H9 (cell line): Measurements from ENCODE around the gene C13orf46. TPM values are rescaled to one million over a fixed set of nuclear protein-coding genes. Genes with fewer than 3 reads are reported as not detected.

Experiments used
- DNase-seq: peaks from one replicate; pipeline ENCODE4 v3.0.0-alpha.2; 2017
- H2AFZ ChIP-seq: one replicate; pipeline ENCODE4 v1.6.1; 2013; ENCODE audit warnings: mild to moderate bottlenecking, low read length, control low read depth, moderate library complexity
- H2AK5ac ChIP-seq: 2 replicates; pipeline ENCODE4 v1.6.1; 2013; ENCODE audit warnings: low read length, control low read depth, mixed read lengths; ENCODE audit not compliant: insufficient read length
- H2BK120ac ChIP-seq: one replicate; pipeline ENCODE4 v1.6.1; 2013; ENCODE audit warnings: low read depth, mild to moderate bottlenecking, low read length, control low read depth, inconsistent platforms; ENCODE audit not compliant: poor library complexity, severe bottlenecking
- H2BK12ac ChIP-seq: 2 replicates; pipeline ENCODE4 v1.6.1; 2013; ENCODE audit warnings: low read length, control low read depth, mixed read lengths, low read depth; ENCODE audit not compliant: insufficient read length
- H2BK15ac ChIP-seq: 2 replicates; pipeline ENCODE4 v1.6.1; 2013; ENCODE audit warnings: low read depth, low read length, control low read depth
- H2BK20ac ChIP-seq: one replicate; pipeline ENCODE4 v1.6.1; 2013; ENCODE audit warnings: low read depth, mild to moderate bottlenecking, low read length, control low read depth, inconsistent platforms; ENCODE audit not compliant: poor library complexity, severe bottlenecking
- H2BK5ac ChIP-seq: 2 replicates; pipeline ENCODE4 v1.6.1; 2013; ENCODE audit warnings: low read length, control low read depth, mixed read lengths; ENCODE audit not compliant: insufficient read length
- H3K14ac ChIP-seq: 2 replicates; pipeline ENCODE4 v1.6.1; 2013; ENCODE audit warnings: low read length, control low read depth; ENCODE audit not compliant: insufficient read depth
- H3K18ac ChIP-seq: 2 replicates; pipeline ENCODE4 v1.6.1; 2013; ENCODE audit warnings: low read depth, mild to moderate bottlenecking, mixed read lengths, low read length, control low read depth; ENCODE audit not compliant: insufficient read length
- H3K23ac ChIP-seq: 2 replicates; pipeline ENCODE4 v1.6.1; 2013; ENCODE audit warnings: low read length, control low read depth, mixed read lengths, low read depth; ENCODE audit not compliant: insufficient read length
- H3K23me2 ChIP-seq: 2 replicates; pipeline ENCODE4 v1.6.1; 2013; ENCODE audit warnings: low read depth, mild to moderate bottlenecking, mixed read lengths, low read length, control low read depth; ENCODE audit not compliant: insufficient read length, poor library complexity, severe bottlenecking
- H3K27ac ChIP-seq: 2 replicates; pipeline ENCODE4 v1.5.1; 2013; ENCODE audit warnings: low read length, control low read depth, mixed read lengths, low read depth; ENCODE audit not compliant: insufficient read length
- H3K27me3 ChIP-seq: 2 replicates; pipeline ENCODE4 v1.6.1; 2013; ENCODE audit warnings: low read length, control low read depth, inconsistent platforms; ENCODE audit not compliant: insufficient read depth
- H3K4ac ChIP-seq: 2 replicates; pipeline ENCODE4 v1.6.1; 2013; ENCODE audit warnings: low read depth, mild to moderate bottlenecking, control low read depth, inconsistent platforms, low read length, moderate library complexity
- H3K4me1 ChIP-seq: 2 replicates; pipeline ENCODE4 v1.6.1; 2013; ENCODE audit warnings: low read length, control low read depth, inconsistent platforms; ENCODE audit not compliant: insufficient read depth
- H3K4me2 ChIP-seq: 2 replicates; pipeline ENCODE4 v1.6.1; 2013; ENCODE audit warnings: low read length, control low read depth, mixed read lengths; ENCODE audit not compliant: insufficient read length, insufficient read depth
- H3K56ac ChIP-seq: 2 replicates; pipeline ENCODE4 v1.6.1; 2013; ENCODE audit warnings: low read depth, mild to moderate bottlenecking, mixed read lengths, low read length, control low read depth; ENCODE audit not compliant: insufficient read length
- H3K79me1 ChIP-seq: 2 replicates; pipeline ENCODE4 v1.6.1; 2013; ENCODE audit warnings: low read depth, mild to moderate bottlenecking, moderate library complexity, low read length, control low read depth, inconsistent platforms; ENCODE audit not compliant: insufficient read depth, poor library complexity, severe bottlenecking
- H3K79me2 ChIP-seq: 2 replicates; pipeline ENCODE4 v1.6.1; 2013; ENCODE audit warnings: low read length, control low read depth, inconsistent platforms; ENCODE audit not compliant: insufficient read depth
- H3K9ac ChIP-seq: 2 replicates; pipeline ENCODE4 v1.6.1; 2013; ENCODE audit warnings: low read length, control low read depth, mixed read lengths; ENCODE audit not compliant: insufficient read length; ENCODE audit errors: extremely low read depth
- H3K9me3 ChIP-seq: one replicate; pipeline ENCODE4 v1.6.1; 2013; ENCODE audit warnings: low read depth, low read length, inconsistent platforms; ENCODE audit not compliant: control insufficient read depth
- H3T11ph ChIP-seq: one replicate; pipeline ENCODE4 v1.6.1; 2013; ENCODE audit warnings: mild to moderate bottlenecking, low read length, control low read depth, inconsistent platforms
- H4K20me1 ChIP-seq: one replicate; pipeline ENCODE4 v1.6.1; 2013; ENCODE audit not compliant: control insufficient read depth, insufficient read length, insufficient read depth
- H4K5ac ChIP-seq: 2 replicates; pipeline ENCODE4 v1.6.1; 2013; ENCODE audit warnings: low read depth, mild to moderate bottlenecking, mixed read lengths, low read length, control low read depth; ENCODE audit not compliant: insufficient read length
- H4K8ac ChIP-seq: replicated peaks from 2 replicates; pipeline ENCODE4 v1.6.1; 2013; ENCODE audit warnings: low read length, control low read depth, mixed read lengths, low read depth; ENCODE audit not compliant: insufficient read length
- H4K91ac ChIP-seq: 2 replicates; pipeline ENCODE4 v1.6.1; 2013; ENCODE audit warnings: low read depth, mild to moderate bottlenecking, moderate library complexity, mixed read lengths, low read length, control low read depth; ENCODE audit not compliant: insufficient read length
- H3K27ac Mint-ChIP-seq, 3 experiments: 2 replicates in 2 of 3; 3 replicates in 1 of 3; pipeline ENCODE4 v1.8.0; 2020 to 2021; ENCODE audit warnings: mixed read lengths in 3 of 3, mild to moderate bottlenecking in 1 of 3, moderate library complexity in 1 of 3
- H3K27me3 Mint-ChIP-seq: 2 replicates; pipeline ENCODE4 v1.8.0; 2021; ENCODE audit warnings: low read depth, mild to moderate bottlenecking, moderate library complexity, mixed read lengths
- H3K36me3 Mint-ChIP-seq, 3 experiments: 2 replicates in 2 of 3; 3 replicates in 1 of 3; pipeline ENCODE4 v1.8.0; 2020 to 2021; ENCODE audit warnings: low read depth in 3 of 3, mixed read lengths in 3 of 3; ENCODE audit not compliant: insufficient read depth in 1 of 3
- H3K4me1 Mint-ChIP-seq, 2 experiments: 2 replicates each; pipeline ENCODE4 v1.8.0; 2020; ENCODE audit warnings: mixed read lengths in 2 of 2
- H3K4me3 Mint-ChIP-seq, 2 experiments: 2 replicates in 1 of 2; 3 replicates in 1 of 2; pipeline ENCODE4 v1.8.0; 2020 to 2021; ENCODE audit warnings: mild to moderate bottlenecking in 2 of 2, mixed read lengths in 2 of 2, moderate library complexity in 1 of 2
- H3K9me3 Mint-ChIP-seq, 2 experiments: 2 replicates in 1 of 2; 3 replicates in 1 of 2; pipeline ENCODE4 v1.8.0; 2020; ENCODE audit warnings: mild to moderate bottlenecking in 2 of 2, mixed read lengths in 2 of 2, moderate library complexity in 1 of 2
- WGBS: extraction: QIAGEN DNeasy Blood & Tissue Kit; methylation state at CpG from one replicate; pipeline ENCODE4 v1.1.7; 2013; ENCODE audit warnings: missing lambda C conversion rate, low lambda C conversion rate, mixed read lengths; ENCODE audit not compliant: insufficient read length; ENCODE audit errors: extremely low coverage; 5-methylcytosine and 5-hydroxymethylcytosine counted together
- total RNA-seq: library from RNA; stranded (reverse); gene quantifications from 2 replicates; pipeline ENCODE4 v1.2.1, GENCODE V29; 2021
- TF ChIP-seq, protein P1 (sequence below): fragments of 200-600 bp; sonication (generic); conservative IDR thresholded peaks from 3 replicates; pipeline ENCODE4 v1.8.0; 2021; ENCODE audit warnings: antibody characterized with exemption, mild to moderate bottlenecking

C13orf46 gene
- total RNA-seq, 1 experiment from 2014 or later = 0.55 TPM

GRCh38 chr13:113991676-113992179, 17.9 kb upstream of the C13orf46 start:
- Histone ChIP-seq H4K5ac (no peak overlapping the region), H3K4me2 (no peak overlapping the region), H4K8ac (no peak overlapping the region), H2AFZ (no peak overlapping the region), H3K4ac (no peak overlapping the region), H2BK5ac (no peak overlapping the region), H2BK20ac (no peak overlapping the region), H3K18ac (no peak overlapping the region), H3K79me2 (no peaks in the 10 kb centered on the region), H3K27ac (no peak overlapping the region), H2BK120ac (no peak overlapping the region), H3T11ph (no peak overlapping the region), H2BK15ac (no peak overlapping the region), H3K23me2 (no peaks in the 10 kb centered on the region), H4K20me1 (no peaks in the 10 kb centered on the region), H4K91ac (no peak overlapping the region), H3K4me1 (no peaks in the 10 kb centered on the region), H3K14ac (no peak overlapping the region), H3K27me3 (no peaks in the 10 kb centered on the region), H3K79me1 (no peaks in the 10 kb centered on the region), H3K56ac (no peak overlapping the region), H3K23ac (no peak overlapping the region), H3K9ac (no peak overlapping the region), H2AK5ac (no peak overlapping the region), H3K9me3 (no peaks in the 10 kb centered on the region), H2BK12ac (no peak overlapping the region)
- peaks cover 18 to 37% (median 27%) of the 10 kb centered on the region in 3 experiments for H3K36me3 Mint-ChIP-seq
- TF ChIP-seq, protein P1, sequence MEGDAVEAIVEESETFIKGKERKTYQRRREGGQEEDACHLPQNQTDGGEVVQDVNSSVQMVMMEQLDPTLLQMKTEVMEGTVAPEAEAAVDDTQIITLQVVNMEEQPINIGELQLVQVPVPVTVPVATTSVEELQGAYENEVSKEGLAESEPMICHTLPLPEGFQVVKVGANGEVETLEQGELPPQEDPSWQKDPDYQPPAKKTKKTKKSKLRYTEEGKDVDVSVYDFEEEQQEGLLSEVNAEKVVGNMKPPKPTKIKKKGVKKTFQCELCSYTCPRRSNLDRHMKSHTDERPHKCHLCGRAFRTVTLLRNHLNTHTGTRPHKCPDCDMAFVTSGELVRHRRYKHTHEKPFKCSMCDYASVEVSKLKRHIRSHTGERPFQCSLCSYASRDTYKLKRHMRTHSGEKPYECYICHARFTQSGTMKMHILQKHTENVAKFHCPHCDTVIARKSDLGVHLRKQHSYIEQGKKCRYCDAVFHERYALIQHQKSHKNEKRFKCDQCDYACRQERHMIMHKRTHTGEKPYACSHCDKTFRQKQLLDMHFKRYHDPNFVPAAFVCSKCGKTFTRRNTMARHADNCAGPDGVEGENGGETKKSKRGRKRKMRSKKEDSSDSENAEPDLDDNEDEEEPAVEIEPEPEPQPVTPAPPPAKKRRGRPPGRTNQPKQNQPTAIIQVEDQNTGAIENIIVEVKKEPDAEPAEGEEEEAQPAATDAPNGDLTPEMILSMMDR = no peak
- no peaks in the 10 kb centered on the region for H3K4me1 Mint-ChIP-seq
- no CpG with 5 or more reads among the region's 11 CpGs for WGBS
- no peak for DNase-seq
- H3K27ac Mint-ChIP-seq = peak overlapping the region in 1 of 3 experiments; percentile 10; a peak in 2 of 7 replicates
- peaks cover 14 to 20% of the 10 kb centered on the region in 2 experiments for H3K9me3 Mint-ChIP-seq
- no peaks in the 10 kb centered on the region; the same call in 1 of the 2 replicates for H3K27me3 Mint-ChIP-seq
- no peak overlapping the region for H3K4me3 Mint-ChIP-seq
